Measurements from ENCODE around the gene NEDD9.

Gene NEDD9

DNA sequence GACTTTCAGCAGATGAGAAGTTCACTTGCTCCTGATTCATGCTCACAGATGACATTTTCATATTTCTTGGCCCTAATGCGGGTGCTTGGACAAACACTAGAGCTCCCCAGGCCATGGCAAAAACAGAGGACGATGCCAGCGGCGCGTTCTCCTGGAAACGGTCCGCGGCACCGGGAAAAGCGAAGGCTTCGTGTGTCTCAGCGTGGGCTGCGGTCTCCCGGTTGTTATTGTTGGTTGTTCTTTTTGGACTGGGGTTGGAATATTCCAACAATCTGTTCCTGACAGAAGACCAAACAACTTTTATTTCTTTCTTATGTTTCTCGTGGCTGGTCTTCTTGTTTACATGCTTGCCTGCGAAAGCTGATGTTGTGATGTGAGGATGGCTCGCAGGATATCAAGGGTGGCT is 46.8 kb upstream of the NEDD9 start:
- Histone ChIP-seq H3F3A (ENCODE audit: insufficient read depth, low read length) (no peaks in the 10 kb centered on the region), H3K4me2 (ENCODE audit: low read length) (no peak overlapping the region), H3K9ac (ENCODE audit: low read length) (no peak overlapping the region), H3K4me1 (ENCODE audit: insufficient read depth, low read length, severe bottlenecking) (peaks cover 8% of the 10 kb centered on the region), H3K4me3 (ENCODE audit: low read depth, low read length, poor library complexity, severe bottlenecking) (no peak overlapping the region), H3K79me2 (ENCODE audit: insufficient read depth, low read length) (no peaks in the 10 kb centered on the region), H4K20me1 (ENCODE audit: insufficient read depth, low read length) (no peaks in the 10 kb centered on the region), H2AFZ (ENCODE audit: low read length) (no peak overlapping the region), H3K9me3 (ENCODE audit: low read length) (no peaks in the 10 kb centered on the region), H3K27ac (ENCODE audit: low read depth, low read length, poor library complexity, severe bottlenecking) (no peak overlapping the region), H3K27me3 (ENCODE audit: insufficient read depth, low read length) (no peaks in the 10 kb centered on the region), H3K36me3 (ENCODE audit: insufficient read depth, low read length) (peaks cover 4% of the 10 kb centered on the region; the same call in 1 of the 2 replicates), H3K9me2 (ENCODE audit: low read depth, low read length) (no peaks in the 10 kb centered on the region)
- TF ChIP-seq EZH2 (IDR thresholded peaks at IDR 0.05; ENCODE audit: borderline replicate concordance, low read length) (no peak), CTCF (IDR thresholded peaks at IDR 0.05; ENCODE audit: low read length) (no peak)

DNA sequence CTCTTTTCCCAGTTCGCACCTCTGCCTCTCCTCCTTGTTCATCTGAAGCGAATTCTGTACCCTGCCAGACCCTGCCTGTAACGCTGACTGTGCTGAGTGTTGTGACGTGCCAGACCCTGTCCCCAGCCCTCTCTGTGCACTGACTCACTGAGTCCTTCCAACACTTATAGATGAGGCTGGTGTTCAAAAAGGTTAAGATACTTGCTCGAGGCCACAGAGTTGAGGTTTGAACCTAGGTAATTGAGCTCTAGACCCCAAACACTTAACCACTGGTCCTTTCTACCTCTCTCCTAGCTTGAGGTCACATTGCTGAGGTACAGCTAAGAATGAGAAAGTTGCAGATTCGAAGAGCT is 45.7 kb upstream of the NEDD9 start:
- no peak overlapping the region for H2AFZ ChIP-seq (ENCODE audit: low read length)
- no peak for TF ChIP-seq CTCF (IDR thresholded peaks at IDR 0.05; ENCODE audit: low read length)
- no peak for TF ChIP-seq EZH2 (IDR thresholded peaks at IDR 0.05; ENCODE audit: borderline replicate concordance, low read length)
- no peaks in the 10 kb centered on the region for H3K79me2 ChIP-seq (ENCODE audit: insufficient read depth, low read length)
- H3K9me3 ChIP-seq (ENCODE audit: low read length), result no peaks in the 10 kb centered on the region
- H3K27me3 ChIP-seq (ENCODE audit: insufficient read depth, low read length), result no peaks in the 10 kb centered on the region
- H3K4me3 ChIP-seq (ENCODE audit: low read depth, low read length, poor library complexity, severe bottlenecking), result no peak overlapping the region
- no peaks in the 10 kb centered on the region for H3K9me2 ChIP-seq (ENCODE audit: low read depth, low read length)
- peaks cover 4% of the 10 kb centered on the region; the same call in 1 of the 2 replicates for H3K36me3 ChIP-seq (ENCODE audit: insufficient read depth, low read length)
- H3K27ac ChIP-seq (ENCODE audit: low read depth, low read length, poor library complexity, severe bottlenecking), result no peak overlapping the region
- H4K20me1 ChIP-seq (ENCODE audit: insufficient read depth, low read length), result no peaks in the 10 kb centered on the region
- no peak overlapping the region for H3K4me2 ChIP-seq (ENCODE audit: low read length)
- H3F3A ChIP-seq (ENCODE audit: insufficient read depth, low read length), result no peaks in the 10 kb centered on the region
- no peak overlapping the region for H3K9ac ChIP-seq (ENCODE audit: low read length)
- H3K4me1 ChIP-seq (ENCODE audit: insufficient read depth, low read length, severe bottlenecking), result peaks cover 8% of the 10 kb centered on the region

GRCh38 chr6:11277275-11278206 is 45.1 kb upstream of the NEDD9 start:
- Histone ChIP-seq H3K36me3 (ENCODE audit: insufficient read depth, low read length) (peaks cover 4% of the 10 kb centered on the region; the same call in 1 of the 2 replicates), H3K4me1 (ENCODE audit: insufficient read depth, low read length, severe bottlenecking) (peaks cover 8% of the 10 kb centered on the region), H3K27ac (ENCODE audit: low read depth, low read length, poor library complexity, severe bottlenecking) (no peak overlapping the region), H3K79me2 (ENCODE audit: insufficient read depth, low read length) (no peaks in the 10 kb centered on the region), H3K4me3 (ENCODE audit: low read depth, low read length, poor library complexity, severe bottlenecking) (no peak overlapping the region), H4K20me1 (ENCODE audit: insufficient read depth, low read length) (no peaks in the 10 kb centered on the region), H3K9me3 (ENCODE audit: low read length) (no peaks in the 10 kb centered on the region), H3K9me2 (ENCODE audit: low read depth, low read length) (no peaks in the 10 kb centered on the region), H3K27me3 (ENCODE audit: insufficient read depth, low read length) (no peaks in the 10 kb centered on the region), H3K4me2 (ENCODE audit: low read length) (no peak overlapping the region), H2AFZ (ENCODE audit: low read length) (no peak overlapping the region), H3K9ac (ENCODE audit: low read length) (no peak overlapping the region), H3F3A (ENCODE audit: insufficient read depth, low read length) (no peaks in the 10 kb centered on the region)
- TF ChIP-seq EZH2 (IDR thresholded peaks at IDR 0.05; ENCODE audit: borderline replicate concordance, low read length) (no peak), CTCF (IDR thresholded peaks at IDR 0.05; ENCODE audit: low read length) (no peak)

All from OCI-LY1 (cell line).